K562 (cell line): ENCODE data around the gene ACSL5. TPM values are rescaled to one million over a fixed set of nuclear protein-coding genes. Genes with fewer than 3 reads are reported as not detected.
A peak's percentile ranks its signal among the peaks of the same experiment; 100 is the strongest.

Experiments
- ATAC-seq: fragments of 200-7000 bp; cut with Tn5 transposase; 3 replicates; pipeline ENCODE4 v1.9.1; 2020; ENCODE audit warnings: moderate library complexity
- BruUV-seq: library from RNA; stranded (reverse); fragments of 400-500 nt; replicated peaks from 2 replicates; lab custom pipeline; 2021; lab: Mats Ljungman, UMichigan
- CTCF ChIA-PET: fragments of 300-600 bp; formaldehyde crosslinking; extraction: SDS; loops from one replicate; lab custom pipeline; 2021; ENCODE audit warnings: low intra/inter-chr PET ratio; lab: Yijun Ruan, JAX
- POLR2A ChIA-PET: fragments of 300-600, 350-650 bp; sonication (Branson Sonifier 250); formaldehyde crosslinking; extraction: SDS; loops from one replicate; lab custom pipeline; 2021; ENCODE audit warnings: antibody characterized with exemption, inconsistent platforms; lab: Yijun Ruan, JAX
- DNase-seq, 4 experiments: peaks; one replicate each; pipeline versions ENCODE4 v3.0.0 to v3.0.0-alpha.2; 2011 to 2018; ENCODE audit warnings: low spot score in 3 of 4, mixed read lengths in 3 of 4; ENCODE audit errors: extremely low read depth in 1 of 4
- FAIRE-seq: peaks from 2 replicates; lab custom pipeline; 2011; peaks lifted over from hg19 to GRCh38; lab: Jason Lieb, UNC
- H2AFZ ChIP-seq: 2 replicates; pipeline ENCODE4 v1.6.0; 2011; ENCODE audit warnings: low read depth, low read length, control low read depth, inconsistent platforms
- H3K27ac ChIP-seq: fragments of 200-600 bp; 3 replicates; pipeline ENCODE4 v1.8.0; 2011; ENCODE audit warnings: low read depth, mild to moderate bottlenecking, control low read depth, inconsistent platforms, low read length, moderate library complexity, mixed read lengths; ENCODE audit errors: extremely low read depth
- H3K27me3 ChIP-seq, 2 experiments: fragments of 300-600 bp in 1 of 2; 2 replicates in 1 of 2; 3 replicates in 1 of 2; pipeline versions ENCODE4 v1.6.0 to v1.8.0; 2011; ENCODE audit warnings: inconsistent platforms in 2 of 2, low read length in 2 of 2, mild to moderate bottlenecking in 1 of 2, mixed read lengths in 1 of 2, moderate library complexity in 1 of 2; ENCODE audit not compliant: control insufficient read depth in 2 of 2, insufficient read depth in 2 of 2
- H3K36me3 ChIP-seq: fragments of 300-600 bp; 3 replicates; pipeline ENCODE4 v1.8.0; 2011; ENCODE audit warnings: mild to moderate bottlenecking, low read length, inconsistent platforms; ENCODE audit not compliant: control insufficient read depth, insufficient read depth
- H3K4me1 ChIP-seq, 2 experiments: fragments of 200-600 bp in 1 of 2; replicated peaks in 1 of 2; 2 replicates in 1 of 2; 3 replicates in 1 of 2; pipeline versions ENCODE4 v1.5.1 to v1.8.0; 2011; ENCODE audit warnings: inconsistent platforms in 2 of 2, low read length in 2 of 2, mild to moderate bottlenecking in 1 of 2, mixed read lengths in 1 of 2, moderate library complexity in 1 of 2; ENCODE audit not compliant: control insufficient read depth in 2 of 2, insufficient read depth in 2 of 2
- H3K4me2 ChIP-seq: 2 replicates; pipeline ENCODE4 v1.6.1; 2011; ENCODE audit warnings: low read length, control low read depth, inconsistent platforms, mixed read lengths; ENCODE audit not compliant: insufficient read depth
- H3K4me3 ChIP-seq: fragments of 200-600 bp; sonication (generic), shearing (Covaris generic); 2 replicates; pipeline ENCODE4 v1.5.1; 2016; ENCODE audit warnings: control low read depth, inconsistent platforms
- H3K79me2 ChIP-seq: fragments of 200-600 bp; 3 replicates; pipeline ENCODE4 v1.8.0; 2011; ENCODE audit warnings: low read length, inconsistent platforms; ENCODE audit not compliant: control insufficient read depth, insufficient read depth
- H3K9ac ChIP-seq, 2 experiments: 2 replicates each; pipeline versions ENCODE4 v1.6.0 to v1.6.1; 2011; ENCODE audit warnings: low read depth in 2 of 2, low read length in 2 of 2, control low read depth in 1 of 2, inconsistent platforms in 1 of 2, mild to moderate bottlenecking in 1 of 2, mixed read lengths in 1 of 2; ENCODE audit not compliant: insufficient read depth in 1 of 2
- H3K9me1 ChIP-seq: one replicate; pipeline ENCODE4 v1.6.0; 2011; ENCODE audit warnings: inconsistent platforms, mild to moderate bottlenecking, low read length, moderate library complexity; ENCODE audit not compliant: control insufficient read depth, insufficient read depth
- H3K9me3 ChIP-seq: replicated peaks from 2 replicates; pipeline ENCODE4 v1.5.1; 2011; ENCODE audit warnings: low read depth, low read length, inconsistent platforms; ENCODE audit not compliant: control insufficient read depth, insufficient read depth
- H4K20me1 ChIP-seq: replicated peaks from 2 replicates; pipeline ENCODE4 v1.6.1; 2011; ENCODE audit warnings: low read length, inconsistent platforms, mixed read lengths; ENCODE audit not compliant: control insufficient read depth, insufficient read depth
- ADNP ChIP-seq: fragments of 200-800 bp; sonication (Bioruptor generic); IDR thresholded peaks from 2 replicates; pipeline ENCODE4 v1.6.1; 2016; ENCODE audit warnings: missing genetic modification characterization, missing compliant biosample characterization
- CBFA2T3 ChIP-seq: fragments of 450-650 bp; IDR thresholded peaks from 2 replicates; pipeline ENCODE4 v1.6.1; 2017
- ELK1 ChIP-seq: sonication (generic); formaldehyde crosslinking; IDR thresholded peaks from 2 replicates; pipeline ENCODE4 v1.8.1; 2022; ENCODE audit warnings: missing genetic modification reagents
- FOXK2 ChIP-seq, 2 experiments: fragments of 450-650 bp; IDR thresholded peaks in 1 of 2; conservative IDR thresholded peaks in 1 of 2; 2 replicates each; pipeline ENCODE4 v1.6.1; 2016; ENCODE audit warnings: low read depth in 2 of 2, mild to moderate bottlenecking in 1 of 2
- KDM5B ChIP-seq: fragments of 200-600 bp; sonication (generic); IDR thresholded peaks from 2 replicates; pipeline ENCODE4 v1.6.1; 2012; ENCODE audit warnings: low read depth, mild to moderate bottlenecking, moderate library complexity, low read length, control low read depth, inconsistent platforms; ENCODE audit not compliant: insufficient replicate concordance
- KLF16 ChIP-seq: IDR thresholded peaks from 2 replicates; pipeline ENCODE4 v1.6.1; 2016; ENCODE audit warnings: antibody characterized with exemption
- NCOR1 ChIP-seq: fragments of 450-650 bp; IDR thresholded peaks from 2 replicates; pipeline ENCODE4 v1.6.1; 2016; ENCODE audit warnings: mild to moderate bottlenecking, moderate library complexity
- POU5F1 ChIP-seq: fragments of 150-350 bp; IDR thresholded peaks from 2 replicates; pipeline ENCODE4 v1.6.1; 2014; ENCODE audit warnings: borderline replicate concordance, low read length, low read depth, mild to moderate bottlenecking; ENCODE audit not compliant: partially characterized antibody
- TARDBP ChIP-seq: fragments of 450-650 bp; IDR thresholded peaks from 2 replicates; pipeline ENCODE4 v1.6.1; 2016
- ZNF76 ChIP-seq: fragments of 250-450 bp; sonication (Bioruptor Pico); IDR thresholded peaks from 2 replicates; pipeline ENCODE4 v1.4.0; 2020; ENCODE audit warnings: mild to moderate bottlenecking, moderate library complexity, borderline replicate concordance
- WGBS: fragments of 100-300 bp; shearing (Covaris generic); methylation state at CpG from one replicate; pipeline ENCODE4 v1.1.6; 2016; ENCODE audit warnings: low coverage, mixed read lengths; ENCODE audit not compliant: insufficient coverage; ENCODE audit errors: missing lambda C conversion rate; 5-methylcytosine and 5-hydroxymethylcytosine counted together
- in situ Hi-C: fragments of 300-500 bp; cut with MboI; formaldehyde crosslinking; loops from 4 replicates; pipeline ENCODE4 v1.15.0; 2018; ENCODE audit warnings: inconsistent platforms, mixed read lengths
- intact Hi-C: fragments of 100-400 bp; cut with micrococcal nuclease; formaldehyde crosslinking; loops from 2 replicates; pipeline ENCODE4 v1.14.2; 2022
- polyA plus RNA-seq, 8 experiments: library from polyadenylated mRNA; depleted of rRNA in 4 of 8; stranded (reverse) in 5 of 8; unstranded in 3 of 8; fragments of >200 nt; fragmentation: Nextera tagmentation in 2 of 8; fragmentation: Illumina TruSeq in 1 of 8; extraction: Ambion mirVana in 2 of 8; extraction: Trizol in 1 of 8; gene quantifications; 2 replicates each; pipeline versions ENCODE4 v1.2.1 to v1.2.3, GENCODE V29; 2011 to 2014; ENCODE audit warnings: inconsistent platforms in 1 of 8, missing spikeins in 1 of 8
- total RNA-seq, 7 experiments: library from RNA; depleted of rRNA in 6 of 7; stranded (reverse); fragments of >200 nt in 6 of 7; fragmentation: Illumina TruSeq in 2 of 7; extraction: Trizol in 2 of 7; gene quantifications; 2 replicates each; pipeline versions ENCODE4 v1.2.1 to v1.2.3, GENCODE V29; 2011 to 2021; ENCODE audit warnings: low replicate concordance in 1 of 7

The ACSL5 gene
- total and polyA plus RNA-seq, 9 of the 15 experiments (the other 6 are each of a cell fraction or from before 2014, with no cell fraction given), result 0.19 to 1.4 (median 0.55) TPM

DNA sequence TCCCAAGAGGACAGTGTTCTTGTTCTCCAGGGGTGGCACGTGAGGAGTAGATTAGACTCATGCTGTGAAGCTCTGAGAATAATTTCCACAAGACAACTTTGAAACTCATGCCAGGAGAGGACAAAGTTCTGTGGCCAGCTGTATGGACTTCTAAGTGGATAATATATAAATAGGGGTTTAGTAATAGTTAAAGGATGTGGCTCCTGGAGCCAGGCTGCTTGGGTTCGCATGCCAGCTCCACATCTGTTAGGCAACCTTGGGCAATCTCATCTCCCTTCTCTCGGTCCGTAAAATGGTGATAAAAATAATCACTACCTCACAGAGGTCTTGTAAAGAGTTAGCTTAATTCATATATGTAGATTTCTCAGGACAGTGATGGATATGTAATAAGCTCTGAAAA lies 35.8 kb downstream of the ACSL5 start:
- H2AFZ ChIP-seq, result no peak overlapping the region
- no peaks in the 10 kb centered on the region for H3K36me3 ChIP-seq
- no TSS peak for BruUV-seq
- WGBS, result 2% methylated on average over 4 of the region's 4 CpGs
- H3K9me3 ChIP-seq, result no peaks in the 10 kb centered on the region
- H3K4me2 ChIP-seq, result no peak overlapping the region
- H3K79me2 ChIP-seq, result no peaks in the 10 kb centered on the region
- H4K20me1 ChIP-seq, result no peaks in the 10 kb centered on the region
- no peak for TF ChIP-seq FOXK2 (conservative IDR thresholded peaks at IDR 0.05 in 1 of 2, IDR thresholded peaks at IDR 0.05 in 1 of 2; ENCODE audit: low read depth in 2 of 2)
- TF ChIP-seq ELK1, result no peak
- TF ChIP-seq ADNP (tag), result no peak
- FAIRE-seq (no peak), ATAC-seq (no peak), DNase-seq (no peak)
- intact Hi-C loops (no loop called here), in situ Hi-C loops (no loop called here)
- peaks cover 0 to 5% of the 10 kb centered on the region in 2 experiments; a peak in 3 of 5 replicates for H3K4me1 ChIP-seq
- ChIA-PET POLR2A (no interaction called here), CTCF (no interaction called here)
- no peaks in the 10 kb centered on the region for H3K9me1 ChIP-seq
- no peak overlapping the region for H3K4me3 ChIP-seq
- H3K9ac ChIP-seq, result no peak overlapping the region
- no peaks in the 10 kb centered on the region; a peak in 1 of 5 replicates for H3K27me3 ChIP-seq
- no peak overlapping the region for H3K27ac ChIP-seq

DNA sequence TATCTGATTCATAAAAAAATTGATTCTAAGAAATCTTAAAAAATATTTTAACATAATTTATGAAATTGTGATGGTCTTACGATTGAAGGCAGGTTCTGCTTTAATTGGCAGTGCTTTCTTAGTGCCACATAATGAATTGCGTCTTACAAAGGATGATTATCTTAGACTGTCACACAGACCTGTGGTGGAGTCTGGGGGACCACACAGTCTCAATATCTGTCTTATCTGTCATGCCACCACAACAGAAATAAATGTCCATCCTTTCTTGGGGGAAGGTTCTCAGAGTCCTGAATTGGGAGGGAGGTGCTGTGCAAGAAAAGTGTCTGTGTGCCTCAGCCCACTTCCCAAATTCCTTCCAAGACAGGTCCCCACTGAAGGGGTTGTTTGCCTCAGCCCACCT lies 38.8 kb downstream of the ACSL5 start:
- no TSS peak for BruUV-seq
- Histone ChIP-seq H3K4me3 (no peak overlapping the region), H3K4me1 (peaks cover 0 to 5% of the 10 kb centered on the region in 2 experiments; a peak in 3 of 5 replicates), H3K27me3 (no peaks in the 10 kb centered on the region; a peak in 1 of 5 replicates), H3K36me3 (no peaks in the 10 kb centered on the region), H3K9me1 (no peaks in the 10 kb centered on the region), H4K20me1 (no peaks in the 10 kb centered on the region), H3K27ac (no peak overlapping the region), H2AFZ (no peak overlapping the region), H3K4me2 (no peak overlapping the region), H3K9ac (no peak overlapping the region), H3K9me3 (no peaks in the 10 kb centered on the region), H3K79me2 (no peaks in the 10 kb centered on the region)
- intact Hi-C loops, result no loop called here
- ChIA-PET POLR2A (interaction anchor here (0.6 kb wide), 2 partner anchors 284 to 1088 kb away, joined by 3 read pairs; no protein-coding TSS in a partner anchor), CTCF (no interaction called here)
- in situ Hi-C loops, result no loop called here
- no peak for FAIRE-seq
- DNase-seq, result peak in 2 of 4 experiments; percentile 11 to 14
- WGBS, result 4% methylated on average over 2 of the region's 2 CpGs
- ATAC-seq, result peak; percentile 34; the same call in 1 of the 3 replicates
- TF ChIP-seq TARDBP, result no peak
- TF ChIP-seq KLF16, result no peak
- TF ChIP-seq POU5F1, result no peak
- peak; percentile 46 for TF ChIP-seq CBFA2T3
- TF ChIP-seq NCOR1, result peak; percentile 15; the same call in 1 of the 2 replicates
- TF ChIP-seq KDM5B, result no peak
- no peak for TF ChIP-seq ZNF76
